Gastroesophageal sphincter (tissue), 4 donors: ENCODE data around the gene POLH. TPM values are rescaled to one million over a fixed set of nuclear protein-coding genes. Genes with fewer than 3 reads are reported as not detected.
"Not testable (repeated sequence)": the region's sequence is repeated elsewhere in the genome, so short reads cannot be mapped to it uniquely, and the experiment has no call there.

Source experiments
- ATAC-seq: fragments of 150-250 bp; one replicate; pipeline ENCODE4 v1.9.1; 2016; ENCODE audit warnings: mild to moderate bottlenecking, moderate library complexity
- H3K27ac ChIP-seq, 4 donors: fragments of 200-600 bp; sonication (generic) in 3 of 4; 1 replicate in 3 of 4; 2 replicates in 1 of 4; pipeline ENCODE4 v1.5.1; 2016 to 2019
- H3K27me3 ChIP-seq: fragments of 200-600 bp; sonication (generic); one replicate; pipeline ENCODE4 v1.5.1; 2019
- H3K36me3 ChIP-seq, 2 donors: fragments of 200-600 bp; sonication (generic); one replicate each; pipeline ENCODE4 v1.5.1; 2019; ENCODE audit warnings: control low read depth in 1 of 2
- H3K4me1 ChIP-seq, 3 donors: fragments of 200-600 bp; sonication (generic); 1 replicate in 2 of 3; 2 replicates in 1 of 3; pipeline ENCODE4 v1.5.1; 2016 to 2019; ENCODE audit warnings: control low read depth in 2 of 3
- H3K4me3 ChIP-seq, 2 donors: fragments of 200-600 bp; sonication (generic); one replicate each; pipeline ENCODE4 v1.5.1; 2019; ENCODE audit warnings: mild to moderate bottlenecking in 1 of 2, moderate library complexity in 1 of 2
- H3K9me3 ChIP-seq, 3 donors: fragments of 200-600 bp; sonication (generic); one replicate each; pipeline ENCODE4 v1.5.1; 2017 to 2019; ENCODE audit warnings: control low read depth in 2 of 3
- CTCF ChIP-seq, 4 experiments: fragments of 200-600 bp in 2 of 4; fragments of 450-650 bp in 2 of 4; sonication (generic) in 1 of 4; IDR thresholded peaks; one replicate each; pipeline ENCODE4 v1.5.1; 2017 to 2019; ENCODE audit warnings: antibody characterized with exemption in 4 of 4, mild to moderate bottlenecking in 2 of 4, moderate library complexity in 2 of 4
- EP300 ChIP-seq: sonication (generic); formaldehyde crosslinking; IDR thresholded peaks from one replicate; pipeline ENCODE4 v1.6.1; 2017; ENCODE audit warnings: antibody characterized with exemption, mild to moderate bottlenecking
- POLR2A ChIP-seq, 2 donors: fragments of 450-650 bp; IDR thresholded peaks; one replicate each; pipeline ENCODE4 v1.6.1; 2017; ENCODE audit warnings: antibody characterized with exemption in 2 of 2, mild to moderate bottlenecking in 2 of 2, moderate library complexity in 1 of 2
- POLR2AphosphoS5 ChIP-seq: sonication (generic); formaldehyde crosslinking; IDR thresholded peaks from one replicate; pipeline ENCODE4 v1.6.1; 2017; ENCODE audit warnings: antibody characterized with exemption
- WGBS, 2 donors: methylation state at CpG; one replicate each; pipeline ENCODE4 v1.1.5; 2018; ENCODE audit warnings: low coverage in 1 of 2; 5-methylcytosine and 5-hydroxymethylcytosine counted together
- total RNA-seq, 4 donors: library from RNA; depleted of rRNA; stranded (reverse); fragments of >200 nt; gene quantifications; one replicate each; pipeline ENCODE4 v1.1.0, GENCODE V29; 2016

Gene POLH
- 10 to 100 TPM in 1 of 4 donors, 1 to 10 TPM in 3; 4.8 to 10.6 (median 7.9) TPM for total RNA-seq

GRCh38 chr6:43575772-43576551 lies at the start of gene POLH, which contains the start of gene XPO5:
Gene POLH (plus strand): TSS chr6:43576185. CDS start chr6:43582320, 6,135 bp downstream.
Gene XPO5 (minus strand): TSS chr6:43576038. CDS start chr6:43575864, 174 bp downstream.
- peaks cover 0 to 25% of the 10 kb centered on the region in 2 donors for H3K36me3 ChIP-seq
- TF ChIP-seq POLR2AphosphoS5 (peak; percentile 72), POLR2A (IDR thresholded peaks at IDR 0.05) (peak; percentile 75 to 78), EP300 (no peak), CTCF (IDR thresholded peaks at IDR 0.05) (peak in 2 of 4 experiments; percentile 3 to 25)
- peaks cover 0 to 37% (median 7%) of the 10 kb centered on the region in 3 donors for H3K4me1 ChIP-seq
- no peaks in the 10 kb centered on the region for H3K27me3 ChIP-seq
- ATAC-seq: peak; percentile 99
- peak within 1 kb of the TSS; percentile 78 to 89 for H3K4me3 ChIP-seq
- peak within 1 kb of the TSS; percentile 32 to 83 (median 80) for H3K27ac ChIP-seq
- H3K9me3 ChIP-seq: no peaks in the 10 kb centered on the region
- WGBS, 2 donors: 0 to 2% methylated on average over 9 to 11 of the region's 76 CpGs

DNA sequence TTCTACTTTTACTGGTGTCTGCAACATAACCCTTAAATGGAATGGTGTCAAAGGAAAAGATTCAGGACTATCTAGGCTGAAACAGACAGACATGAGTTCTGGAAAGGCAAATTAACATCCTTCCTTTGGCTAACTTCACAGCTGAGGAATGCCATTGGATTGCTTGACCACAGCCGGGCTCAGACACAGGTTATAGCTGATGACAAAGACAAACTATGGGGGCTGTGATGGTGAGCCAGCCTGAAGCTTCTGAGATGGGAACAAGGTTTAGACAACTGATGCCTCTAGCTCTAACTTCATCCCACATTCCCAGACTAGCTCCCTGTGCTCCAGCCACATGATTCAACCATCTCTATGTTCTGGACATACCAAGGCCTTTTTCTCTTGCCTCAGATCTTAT lies 43.8 kb upstream of the POLH start:
- TF ChIP-seq EP300 (no peak), POLR2AphosphoS5 (no peak), CTCF (IDR thresholded peaks at IDR 0.05) (no peak)
- H3K36me3 ChIP-seq: peaks cover 0 to 94% of the 10 kb centered on the region in 2 donors
- ATAC-seq: no peak
- no peaks in the 10 kb centered on the region for H3K4me1 ChIP-seq
- H3K9me3 ChIP-seq: no peaks in the 10 kb centered on the region
- 83 to 100% methylated on average over 1 of the region's 1 CpG for WGBS, 2 donors
- no peaks in the 10 kb centered on the region for H3K27me3 ChIP-seq
- H3K27ac ChIP-seq: no peak overlapping the region
- no peak overlapping the region for H3K4me3 ChIP-seq

DNA sequence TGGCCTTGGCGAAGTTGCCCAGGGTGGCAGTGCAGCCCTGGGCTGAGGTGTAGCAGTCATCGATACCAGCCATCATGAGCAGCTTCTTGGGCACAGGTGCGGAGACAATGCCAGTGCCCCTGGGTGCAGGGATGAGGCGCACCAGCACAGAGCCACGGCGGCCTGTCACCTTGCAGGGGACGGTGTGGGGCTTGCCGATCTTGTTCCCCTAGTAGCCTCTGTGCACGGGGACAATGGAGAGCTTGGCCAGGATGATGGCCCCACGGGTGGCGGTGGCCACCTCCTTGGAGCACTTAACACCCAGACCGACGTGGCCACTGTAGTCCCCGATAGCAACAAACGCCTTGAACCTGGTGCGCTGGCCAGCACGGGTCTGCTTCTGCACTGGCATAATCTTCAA lies 37.0 kb upstream of the POLH start:
- peaks cover 0 to 91% of the 10 kb centered on the region in 2 donors for H3K36me3 ChIP-seq
- not testable (repeated sequence) for H3K27ac ChIP-seq, H3K4me1 ChIP-seq, H3K27me3 ChIP-seq, H3K4me3 ChIP-seq, ATAC-seq, H3K9me3 ChIP-seq
- no CpG with 5 or more reads among the region's 17 CpGs for WGBS, 2 donors

DNA sequence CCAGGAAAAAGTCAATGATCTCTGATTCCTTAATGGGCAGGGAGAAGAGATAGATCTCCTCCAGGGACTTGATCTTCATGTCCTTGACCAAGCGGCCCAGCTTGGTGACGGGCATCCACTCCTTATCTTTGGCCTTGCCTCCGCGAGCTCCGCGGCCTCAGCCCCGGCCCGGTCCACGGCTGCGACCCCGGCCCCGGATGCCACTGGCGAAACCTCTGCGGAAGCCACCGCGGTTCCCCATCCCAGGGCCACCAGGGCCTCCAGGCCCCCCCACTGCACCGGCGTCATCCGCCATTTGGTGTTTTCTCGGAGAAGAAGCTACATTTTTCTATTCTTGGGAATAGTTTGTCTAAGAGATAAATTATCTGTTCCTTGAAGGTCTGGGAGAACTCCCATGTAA lies 36.6 kb upstream of the POLH start:
- peaks cover 0 to 92% of the 10 kb centered on the region in 2 donors for H3K36me3 ChIP-seq
- not testable (repeated sequence) for H3K27ac ChIP-seq, H3K4me1 ChIP-seq, H3K27me3 ChIP-seq, H3K4me3 ChIP-seq, ATAC-seq, H3K9me3 ChIP-seq
- WGBS, 2 donors: 100% methylated on average over 12 of the region's 20 CpGs; no CpG with 5 or more reads in 1 of the 2 donors

GRCh38 chr6:43540507-43540906 lies 35.5 kb upstream of the POLH start:
- H3K36me3 ChIP-seq: peaks cover 0 to 95% of the 10 kb centered on the region in 2 donors
- no peak for TF ChIP-seq CTCF (IDR thresholded peaks at IDR 0.05)
- TF ChIP-seq POLR2A (IDR thresholded peaks at IDR 0.05): no peak
- TF ChIP-seq EP300: no peak
- no peak for TF ChIP-seq POLR2AphosphoS5
- H3K9me3 ChIP-seq: no peaks in the 10 kb centered on the region
- H3K4me1 ChIP-seq: no peaks in the 10 kb centered on the region
- 87 to 100% methylated on average over 5 of the region's 5 CpGs for WGBS, 2 donors
- no peak for ATAC-seq
- H3K27ac ChIP-seq: no peak overlapping the region
- no peak overlapping the region for H3K4me3 ChIP-seq
- H3K27me3 ChIP-seq: no peaks in the 10 kb centered on the region
